HTERT RPE-1 (cell line): Measurements from ENCODE around the gene MADD.

Experiments used
- in situ Hi-C: fragments of 300-500 bp; cut with MboI; formaldehyde crosslinking; loops from 4 replicates; pipeline ENCODE4 v1.14.3; 2020; ENCODE audit warnings: low sequenced_read_pairs

Gene MADD

GRCh38 chr11:47378010-47378835, 108.3 kb downstream of the MADD start, which contains the start of gene SPI1:
TSS of gene SPI1 (minus strand) at chr11:47378547. CDS start at chr11:47378353, 194 bp downstream.
- in situ Hi-C loops, result no loop called here

DNA sequence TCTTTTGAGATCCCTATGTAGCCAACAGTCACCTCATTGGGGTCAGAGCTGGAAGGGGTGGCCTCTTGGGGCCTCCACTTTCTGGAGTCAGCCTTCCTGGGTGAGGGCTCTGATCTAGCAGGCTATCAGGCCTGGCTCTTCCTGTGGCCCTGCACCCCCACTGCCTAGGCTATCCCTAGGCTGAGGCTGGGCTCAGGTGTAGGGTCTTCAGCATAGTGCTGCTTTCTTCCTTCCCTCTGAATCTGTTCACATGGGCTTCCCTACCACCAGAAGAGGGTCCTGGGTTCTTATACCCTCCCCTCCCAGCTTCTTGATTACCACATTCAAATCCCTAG, 108.9 kb downstream of the MADD start:
- in situ Hi-C loops, result no loop called here

DNA sequence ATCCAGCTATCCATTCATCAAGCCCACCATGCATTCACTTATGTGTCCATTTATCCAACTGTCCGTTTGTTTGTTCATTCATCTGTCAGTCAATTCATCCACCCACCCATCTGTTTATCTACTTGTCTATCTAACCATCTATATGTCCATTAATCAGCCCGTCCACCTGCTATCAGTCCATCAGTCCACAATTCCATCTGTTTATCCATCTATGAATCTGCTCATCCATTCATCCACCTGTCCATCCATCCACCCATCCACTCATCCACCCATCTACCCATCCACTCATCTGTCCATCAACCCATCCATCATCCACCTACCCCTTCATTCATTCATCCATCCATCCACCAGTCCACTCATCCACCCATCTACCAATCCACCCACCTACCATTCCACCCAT, 109.4 kb downstream of the MADD start:
- in situ Hi-C loops, result no loop called here
